K562 (cell line): ENCODE data around the gene GNAS-AS1. TPM values are rescaled to one million over a fixed set of nuclear protein-coding genes. Genes with fewer than 3 reads are reported as not detected.

Source experiments
- ATAC-seq: fragments of 200-7000 bp; cut with Tn5 transposase; 3 replicates; pipeline ENCODE4 v1.9.1; 2020; ENCODE audit warnings: moderate library complexity
- BruUV-seq: library from RNA; stranded (reverse); fragments of 400-500 nt; replicated peaks from 2 replicates; lab custom pipeline; 2021; lab: Mats Ljungman, UMichigan
- CTCF ChIA-PET: fragments of 300-600 bp; formaldehyde crosslinking; extraction: SDS; loops from one replicate; lab custom pipeline; 2021; ENCODE audit warnings: low intra/inter-chr PET ratio; lab: Yijun Ruan, JAX
- POLR2A ChIA-PET: fragments of 300-600, 350-650 bp; sonication (Branson Sonifier 250); formaldehyde crosslinking; extraction: SDS; loops from one replicate; lab custom pipeline; 2021; ENCODE audit warnings: antibody characterized with exemption, inconsistent platforms; lab: Yijun Ruan, JAX
- DNase-seq, 4 experiments: peaks; one replicate each; pipeline versions ENCODE4 v3.0.0 to v3.0.0-alpha.2; 2011 to 2018; ENCODE audit warnings: low spot score in 3 of 4, mixed read lengths in 3 of 4; ENCODE audit errors: extremely low read depth in 1 of 4
- FAIRE-seq: peaks from 2 replicates; lab custom pipeline; 2011; peaks lifted over from hg19 to GRCh38; lab: Jason Lieb, UNC
- H2AFZ ChIP-seq: 2 replicates; pipeline ENCODE4 v1.6.0; 2011; ENCODE audit warnings: low read depth, low read length, control low read depth, inconsistent platforms
- H3K27ac ChIP-seq: fragments of 200-600 bp; 3 replicates; pipeline ENCODE4 v1.8.0; 2011; ENCODE audit warnings: low read depth, mild to moderate bottlenecking, control low read depth, inconsistent platforms, low read length, moderate library complexity, mixed read lengths; ENCODE audit errors: extremely low read depth
- H3K27me3 ChIP-seq, 2 experiments: fragments of 300-600 bp in 1 of 2; 2 replicates in 1 of 2; 3 replicates in 1 of 2; pipeline versions ENCODE4 v1.6.0 to v1.8.0; 2011; ENCODE audit warnings: inconsistent platforms in 2 of 2, low read length in 2 of 2, mild to moderate bottlenecking in 1 of 2, mixed read lengths in 1 of 2, moderate library complexity in 1 of 2; ENCODE audit not compliant: control insufficient read depth in 2 of 2, insufficient read depth in 2 of 2
- H3K36me3 ChIP-seq: fragments of 300-600 bp; 3 replicates; pipeline ENCODE4 v1.8.0; 2011; ENCODE audit warnings: mild to moderate bottlenecking, low read length, inconsistent platforms; ENCODE audit not compliant: control insufficient read depth, insufficient read depth
- H3K4me1 ChIP-seq, 2 experiments: fragments of 200-600 bp in 1 of 2; replicated peaks in 1 of 2; 2 replicates in 1 of 2; 3 replicates in 1 of 2; pipeline versions ENCODE4 v1.5.1 to v1.8.0; 2011; ENCODE audit warnings: inconsistent platforms in 2 of 2, low read length in 2 of 2, mild to moderate bottlenecking in 1 of 2, mixed read lengths in 1 of 2, moderate library complexity in 1 of 2; ENCODE audit not compliant: control insufficient read depth in 2 of 2, insufficient read depth in 2 of 2
- H3K4me2 ChIP-seq: 2 replicates; pipeline ENCODE4 v1.6.1; 2011; ENCODE audit warnings: low read length, control low read depth, inconsistent platforms, mixed read lengths; ENCODE audit not compliant: insufficient read depth
- H3K4me3 ChIP-seq: fragments of 200-600 bp; sonication (generic), shearing (Covaris generic); 2 replicates; pipeline ENCODE4 v1.5.1; 2016; ENCODE audit warnings: control low read depth, inconsistent platforms
- H3K79me2 ChIP-seq: fragments of 200-600 bp; 3 replicates; pipeline ENCODE4 v1.8.0; 2011; ENCODE audit warnings: low read length, inconsistent platforms; ENCODE audit not compliant: control insufficient read depth, insufficient read depth
- H3K9ac ChIP-seq, 2 experiments: 2 replicates each; pipeline versions ENCODE4 v1.6.0 to v1.6.1; 2011; ENCODE audit warnings: low read depth in 2 of 2, low read length in 2 of 2, control low read depth in 1 of 2, inconsistent platforms in 1 of 2, mild to moderate bottlenecking in 1 of 2, mixed read lengths in 1 of 2; ENCODE audit not compliant: insufficient read depth in 1 of 2
- H3K9me1 ChIP-seq: one replicate; pipeline ENCODE4 v1.6.0; 2011; ENCODE audit warnings: inconsistent platforms, mild to moderate bottlenecking, low read length, moderate library complexity; ENCODE audit not compliant: control insufficient read depth, insufficient read depth
- H3K9me3 ChIP-seq: replicated peaks from 2 replicates; pipeline ENCODE4 v1.5.1; 2011; ENCODE audit warnings: low read depth, low read length, inconsistent platforms; ENCODE audit not compliant: control insufficient read depth, insufficient read depth
- H4K20me1 ChIP-seq: replicated peaks from 2 replicates; pipeline ENCODE4 v1.6.1; 2011; ENCODE audit warnings: low read length, inconsistent platforms, mixed read lengths; ENCODE audit not compliant: control insufficient read depth, insufficient read depth
- ARID3A ChIP-seq: IDR thresholded peaks from 2 replicates; pipeline ENCODE4 v1.6.1; 2012; ENCODE audit warnings: low read depth, low read length, improper control_type of control experiment, borderline replicate concordance
- CEBPG ChIP-seq, 3 experiments: fragments of 200-800 bp in 1 of 3; sonication (Bioruptor generic) in 1 of 3; sonication (generic) in 1 of 3; formaldehyde crosslinking in 1 of 3; IDR thresholded peaks in 2 of 3; conservative IDR thresholded peaks in 1 of 3; 2 replicates each; pipeline versions ENCODE4 v1.6.1 to v1.8.0; 2016 to 2022; ENCODE audit warnings: missing compliant biosample characterization in 2 of 3, missing genetic modification characterization in 2 of 3, mild to moderate bottlenecking in 1 of 3, missing genetic modification reagents in 1 of 3
- ETV1 ChIP-seq: fragments of 450-650 bp; conservative IDR thresholded peaks from 2 replicates; pipeline ENCODE4 v1.6.1; 2016; ENCODE audit warnings: missing genetic modification characterization, control low read depth, low read depth, missing compliant biosample characterization
- FOXJ2 ChIP-seq: fragments of 200-800 bp; sonication (Bioruptor generic); IDR thresholded peaks from 2 replicates; pipeline ENCODE4 v1.6.1; 2016; ENCODE audit warnings: missing genetic modification characterization, missing compliant biosample characterization
- NR2F6 ChIP-seq: fragments of 450-650 bp; formaldehyde crosslinking; IDR thresholded peaks from 2 replicates; pipeline ENCODE4 v1.4.0; 2020; ENCODE audit warnings: mild to moderate bottlenecking
- TFE3 ChIP-seq: fragments of 450-650 bp; formaldehyde crosslinking; IDR thresholded peaks from 2 replicates; pipeline ENCODE4 v1.4.0; 2020; ENCODE audit warnings: mild to moderate bottlenecking, mixed read lengths
- THAP12 ChIP-seq: fragments of 250-450 bp; sonication (Bioruptor Pico); IDR thresholded peaks from 2 replicates; pipeline ENCODE4 v1.9.0; 2021; ENCODE audit warnings: mild to moderate bottlenecking, inconsistent platforms
- ZBED1 ChIP-seq: IDR thresholded peaks from 2 replicates; pipeline ENCODE4 v1.6.1; 2014
- ZNF217 ChIP-seq: sonication (generic); formaldehyde crosslinking; IDR thresholded peaks from 2 replicates; pipeline ENCODE4 v1.8.0; 2022; ENCODE audit warnings: mild to moderate bottlenecking, missing genetic modification reagents
- WGBS: fragments of 100-300 bp; shearing (Covaris generic); methylation state at CpG from one replicate; pipeline ENCODE4 v1.1.6; 2016; ENCODE audit warnings: low coverage, mixed read lengths; ENCODE audit not compliant: insufficient coverage; ENCODE audit errors: missing lambda C conversion rate; 5-methylcytosine and 5-hydroxymethylcytosine counted together
- in situ Hi-C: fragments of 300-500 bp; cut with MboI; formaldehyde crosslinking; loops from 4 replicates; pipeline ENCODE4 v1.15.0; 2018; ENCODE audit warnings: inconsistent platforms, mixed read lengths
- intact Hi-C: fragments of 100-400 bp; cut with micrococcal nuclease; formaldehyde crosslinking; loops from 2 replicates; pipeline ENCODE4 v1.14.2; 2022
- polyA plus RNA-seq, 8 experiments: library from polyadenylated mRNA; depleted of rRNA in 4 of 8; stranded (reverse) in 5 of 8; unstranded in 3 of 8; fragments of >200 nt; fragmentation: Nextera tagmentation in 2 of 8; fragmentation: Illumina TruSeq in 1 of 8; extraction: Ambion mirVana in 2 of 8; extraction: Trizol in 1 of 8; gene quantifications; 2 replicates each; pipeline versions ENCODE4 v1.2.1 to v1.2.3, GENCODE V29; 2011 to 2014; ENCODE audit warnings: inconsistent platforms in 1 of 8, missing spikeins in 1 of 8
- total RNA-seq, 7 experiments: library from RNA; depleted of rRNA in 6 of 7; stranded (reverse); fragments of >200 nt in 6 of 7; fragmentation: Illumina TruSeq in 2 of 7; extraction: Trizol in 2 of 7; gene quantifications; 2 replicates each; pipeline versions ENCODE4 v1.2.1 to v1.2.3, GENCODE V29; 2011 to 2021; ENCODE audit warnings: low replicate concordance in 1 of 7

Gene GNAS-AS1
- total and polyA plus RNA-seq, 9 of the 15 experiments (the other 6 are each of a cell fraction or from before 2014, with no cell fraction given), result 0.04 to 2.5 (median 0.25) TPM

GRCh38 chr20:58775371-58775770, 75.3 kb downstream of the GNAS-AS1 start:
- no peak overlapping the region for H3K4me3 ChIP-seq
- no peak for TF ChIP-seq ZNF217 (CRISPR knock-in tag)
- TF ChIP-seq ARID3A, result no peak
- no peak for TF ChIP-seq ETV1
- TF ChIP-seq TFE3 (CRISPR knock-in tag), result no peak
- no peak for TF ChIP-seq THAP12
- TF ChIP-seq ZBED1, result no peak
- TF ChIP-seq NR2F6 (CRISPR knock-in tag), result no peak
- TF ChIP-seq CEBPG (CRISPR knock-in tag; IDR thresholded peaks at IDR 0.05), result no peak
- TF ChIP-seq CEBPG (tag; conservative IDR thresholded peaks at IDR 0.05 in 1 of 2, IDR thresholded peaks at IDR 0.05 in 1 of 2), result no peak
- TF ChIP-seq FOXJ2 (tag), result no peak
- no peaks in the 10 kb centered on the region; the same call in 1 of the 2 replicates for H4K20me1 ChIP-seq
- FAIRE-seq (no peak), ATAC-seq (no peak), DNase-seq (no peak)
- no TSS peak for BruUV-seq
- peaks cover 10 to 43% of the 10 kb centered on the region in 2 experiments; a peak in 4 of 5 replicates for H3K27me3 ChIP-seq
- H3K36me3 ChIP-seq, result no peaks in the 10 kb centered on the region
- no peak overlapping the region for H3K27ac ChIP-seq
- WGBS, result 2% methylated on average over 8 of the region's 8 CpGs
- H3K4me2 ChIP-seq, result no peak overlapping the region
- ChIA-PET POLR2A (interaction anchor here (0.6 kb wide), 1 partner anchor 10 kb away, joined by 3 read pairs; no protein-coding TSS in a partner anchor), CTCF (no interaction called here)
- H3K4me1 ChIP-seq, result no peaks in the 10 kb centered on the region
- no peaks in the 10 kb centered on the region for H3K9me3 ChIP-seq
- H3K9ac ChIP-seq, result no peak overlapping the region
- in situ Hi-C loops (no loop called here), intact Hi-C loops (no loop called here)
- H3K9me1 ChIP-seq, result no peaks in the 10 kb centered on the region
- H3K79me2 ChIP-seq, result no peaks in the 10 kb centered on the region
- no peak overlapping the region for H2AFZ ChIP-seq
